Colonic mucosa (tissue), 4 donors: ENCODE measurements around the gene GKN1. TPM values are rescaled to one million over a fixed set of nuclear protein-coding genes. Genes with fewer than 3 reads are reported as not detected.

Experiments
- DNase-seq: peaks from one replicate; pipeline ENCODE4 v3.0.0-alpha.2; 2020
- H3K27ac ChIP-seq: fragments of 200-600 bp; one replicate; pipeline ENCODE4 v1.8.0; 2021
- H3K27me3 ChIP-seq: fragments of 200-600 bp; one replicate; pipeline ENCODE4 v1.8.0; 2021
- H3K36me3 ChIP-seq: fragments of 200-600 bp; one replicate; pipeline ENCODE4 v1.8.0; 2021
- H3K4me1 ChIP-seq: fragments of 200-600 bp; one replicate; pipeline ENCODE4 v1.8.0; 2021; ENCODE audit warnings: mild to moderate bottlenecking
- H3K4me3 ChIP-seq: fragments of 200-600 bp; one replicate; pipeline ENCODE4 v1.8.0; 2021
- H3K9ac ChIP-seq, 2 donors: one replicate each; pipeline ENCODE4 v1.7.0; 2013; ENCODE audit warnings: control low read depth in 2 of 2, low read depth in 2 of 2, low read length in 2 of 2
- H3K9me3 ChIP-seq: fragments of 200-600 bp; one replicate; pipeline ENCODE4 v1.8.0; 2021
- intact Hi-C: fragments of 100-400 bp; cut with DNase I; formaldehyde crosslinking; loops from one replicate; pipeline ENCODE4 v1.14.1; 2022
- total RNA-seq, 2 donors: library from RNA; stranded (reverse); fragmentation: NEBNext Ultra II Directional in 1 of 2; extraction: Animal tissue kit (Norgen Biotek cat#: 25700) in 1 of 2; gene quantifications; one replicate each; pipeline ENCODE4 v1.2.1, GENCODE V29; 2021
- TF ChIP-seq, protein P1 (sequence below): fragments of 200-600 bp; IDR thresholded peaks from one replicate; pipeline ENCODE4 v1.8.0; 2022; ENCODE audit warnings: antibody characterized with exemption, mild to moderate bottlenecking
- donor health status: healthy.
- donor health status: DM: no; HTN: no; CAD: no.
- donor health status: DM: no; HTN: no; CAD: no.

The GKN1 gene
- total RNA-seq, 2 donors from 2014 or later, result not detected

DNA sequence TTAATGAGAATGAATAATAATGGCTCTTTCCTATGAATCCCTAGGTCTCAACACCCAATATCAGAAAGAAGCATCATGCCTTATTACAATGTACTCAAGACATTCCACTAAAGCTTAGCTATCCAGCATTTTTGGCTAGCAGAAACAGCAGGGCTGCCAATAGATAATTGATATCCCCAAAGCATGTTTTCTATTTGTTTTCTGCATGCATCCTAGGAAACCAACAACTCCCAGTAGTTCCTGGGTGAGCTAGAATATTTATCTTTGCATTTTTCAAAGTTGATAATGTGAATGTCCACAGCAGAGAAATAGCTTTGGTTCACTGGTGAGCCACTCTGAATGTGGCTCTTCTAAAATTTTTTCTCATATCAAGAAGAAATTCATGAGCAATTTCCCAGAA is 32.7 kb downstream of the GKN1 start:
- Histone ChIP-seq H3K9me3 (no peaks in the 10 kb centered on the region), H3K27me3 (no peaks in the 10 kb centered on the region), H3K4me3 (no peak overlapping the region), H3K4me1 (no peaks in the 10 kb centered on the region), H3K36me3 (no peaks in the 10 kb centered on the region), H3K9ac (no peak overlapping the region), H3K27ac (no peak overlapping the region)
- TF ChIP-seq, protein P1, sequence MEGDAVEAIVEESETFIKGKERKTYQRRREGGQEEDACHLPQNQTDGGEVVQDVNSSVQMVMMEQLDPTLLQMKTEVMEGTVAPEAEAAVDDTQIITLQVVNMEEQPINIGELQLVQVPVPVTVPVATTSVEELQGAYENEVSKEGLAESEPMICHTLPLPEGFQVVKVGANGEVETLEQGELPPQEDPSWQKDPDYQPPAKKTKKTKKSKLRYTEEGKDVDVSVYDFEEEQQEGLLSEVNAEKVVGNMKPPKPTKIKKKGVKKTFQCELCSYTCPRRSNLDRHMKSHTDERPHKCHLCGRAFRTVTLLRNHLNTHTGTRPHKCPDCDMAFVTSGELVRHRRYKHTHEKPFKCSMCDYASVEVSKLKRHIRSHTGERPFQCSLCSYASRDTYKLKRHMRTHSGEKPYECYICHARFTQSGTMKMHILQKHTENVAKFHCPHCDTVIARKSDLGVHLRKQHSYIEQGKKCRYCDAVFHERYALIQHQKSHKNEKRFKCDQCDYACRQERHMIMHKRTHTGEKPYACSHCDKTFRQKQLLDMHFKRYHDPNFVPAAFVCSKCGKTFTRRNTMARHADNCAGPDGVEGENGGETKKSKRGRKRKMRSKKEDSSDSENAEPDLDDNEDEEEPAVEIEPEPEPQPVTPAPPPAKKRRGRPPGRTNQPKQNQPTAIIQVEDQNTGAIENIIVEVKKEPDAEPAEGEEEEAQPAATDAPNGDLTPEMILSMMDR, result no peak
- intact Hi-C loops, result no loop called here
- DNase-seq, result no peak

DNA sequence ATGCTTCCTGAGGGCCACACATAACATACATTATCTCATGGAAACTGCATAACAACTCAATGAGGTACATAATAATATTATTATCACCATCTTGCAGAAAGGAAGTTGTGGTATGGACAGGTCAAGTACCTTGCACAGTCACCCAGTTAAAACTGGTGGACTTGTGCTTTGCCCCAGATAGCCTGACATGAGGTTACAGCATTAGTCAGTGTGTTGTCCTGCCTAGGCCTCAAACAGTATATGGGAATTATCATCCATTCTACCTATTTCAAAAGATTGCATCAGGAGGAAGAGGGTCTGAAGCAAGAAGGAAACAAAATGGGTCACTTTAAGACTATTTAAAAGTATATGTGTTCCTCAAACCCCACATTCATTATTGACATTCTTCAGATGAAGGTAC is 33.2 kb downstream of the GKN1 start:
- intact Hi-C loops, result no loop called here
- H3K4me3 ChIP-seq, result no peak overlapping the region

DNA sequence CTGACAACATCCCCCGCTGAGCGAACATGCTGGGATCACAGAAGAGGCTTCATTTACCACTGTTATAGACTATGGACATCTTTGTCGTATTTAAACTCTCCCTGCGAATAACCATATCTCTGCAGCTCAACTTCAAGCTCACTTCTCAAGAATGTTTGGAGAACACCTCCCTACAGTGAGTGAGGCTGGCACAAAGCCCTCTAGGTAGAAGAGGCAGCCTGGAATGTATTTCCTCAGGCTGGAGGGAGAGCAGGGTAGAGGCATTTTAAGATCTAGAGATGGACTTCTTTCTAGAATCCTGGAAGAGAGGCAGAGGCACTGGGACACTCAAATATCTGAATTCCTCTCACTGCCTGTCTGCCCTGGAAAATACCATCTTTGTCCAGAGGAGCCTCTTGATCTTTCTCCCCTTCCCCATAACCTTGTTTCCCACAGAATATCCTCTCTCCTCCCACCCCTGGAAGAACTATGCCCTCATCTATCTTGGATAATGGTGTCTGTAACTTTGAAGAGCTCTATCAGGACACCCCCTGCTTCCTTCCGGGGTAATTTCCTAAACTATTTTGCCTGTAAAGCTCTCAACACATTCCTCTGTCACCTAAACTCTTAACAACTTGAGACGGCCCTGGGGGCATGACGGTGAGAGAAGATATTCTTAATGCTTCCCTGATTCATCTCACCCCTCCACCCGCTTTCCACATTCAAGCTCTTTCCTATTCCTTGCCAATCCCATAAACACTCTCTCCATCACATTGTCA is 36.2 kb downstream of the GKN1 start:
- intact Hi-C loops, result loop anchor here (5.0 kb wide), 1 partner anchor 297 kb away; no protein-coding TSS in a partner anchor
- Histone ChIP-seq H3K9ac (no peak overlapping the region), H3K9me3 (no peaks in the 10 kb centered on the region), H3K27ac (no peak overlapping the region), H3K36me3 (no peaks in the 10 kb centered on the region), H3K4me3 (no peak overlapping the region), H3K4me1 (peaks cover 4% of the 10 kb centered on the region), H3K27me3 (peaks cover 21% of the 10 kb centered on the region)
- TF ChIP-seq, protein P1, result no peak
- no peak for DNase-seq

More for the DNA sequence above, 33.2 kb downstream of the GKN1 start:
- Histone ChIP-seq H3K4me1 (no peaks in the 10 kb centered on the region), H3K27me3 (no peaks in the 10 kb centered on the region), H3K36me3 (no peaks in the 10 kb centered on the region), H3K27ac (no peak overlapping the region), H3K9ac (no peak overlapping the region), H3K9me3 (no peaks in the 10 kb centered on the region)
- no peak for DNase-seq
- TF ChIP-seq, protein P1, result no peak

DNA sequence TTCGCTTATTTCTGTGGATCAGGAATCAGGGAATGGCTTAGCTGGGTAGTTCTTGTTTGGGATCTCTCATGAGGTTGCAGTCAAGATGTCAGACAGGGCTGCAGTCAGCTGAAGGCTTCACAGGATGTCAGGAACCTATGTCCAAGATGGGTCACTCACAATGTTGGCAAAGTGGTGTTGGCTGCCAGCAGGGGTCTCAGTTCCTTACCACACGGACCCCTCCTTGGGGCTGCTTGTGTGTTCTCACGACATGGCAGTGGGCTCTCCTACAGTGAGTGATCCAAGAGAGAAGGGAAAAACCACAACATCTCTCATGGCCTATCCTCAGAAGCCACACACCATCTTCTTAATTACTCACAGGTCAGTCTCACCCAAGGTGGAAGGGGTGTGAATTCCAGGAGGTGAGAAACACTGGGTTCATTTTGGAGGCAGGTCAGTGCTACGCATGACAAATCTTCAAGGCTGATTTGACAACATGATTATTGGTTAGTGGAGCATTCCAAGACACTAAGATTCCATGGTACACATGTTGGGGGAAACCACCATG is 37.2 kb downstream of the GKN1 start:
- Histone ChIP-seq H3K4me3 (no peak overlapping the region), H3K4me1 (peaks cover 4% of the 10 kb centered on the region), H3K27me3 (peaks cover 22% of the 10 kb centered on the region), H3K27ac (no peak overlapping the region), H3K9ac (no peak overlapping the region), H3K36me3 (no peaks in the 10 kb centered on the region), H3K9me3 (no peaks in the 10 kb centered on the region)
- TF ChIP-seq, protein P1, result no peak
- no peak for DNase-seq
- intact Hi-C loops, result loop anchor here (5.0 kb wide), 1 partner anchor 296 kb away; no protein-coding TSS in a partner anchor

DNA sequence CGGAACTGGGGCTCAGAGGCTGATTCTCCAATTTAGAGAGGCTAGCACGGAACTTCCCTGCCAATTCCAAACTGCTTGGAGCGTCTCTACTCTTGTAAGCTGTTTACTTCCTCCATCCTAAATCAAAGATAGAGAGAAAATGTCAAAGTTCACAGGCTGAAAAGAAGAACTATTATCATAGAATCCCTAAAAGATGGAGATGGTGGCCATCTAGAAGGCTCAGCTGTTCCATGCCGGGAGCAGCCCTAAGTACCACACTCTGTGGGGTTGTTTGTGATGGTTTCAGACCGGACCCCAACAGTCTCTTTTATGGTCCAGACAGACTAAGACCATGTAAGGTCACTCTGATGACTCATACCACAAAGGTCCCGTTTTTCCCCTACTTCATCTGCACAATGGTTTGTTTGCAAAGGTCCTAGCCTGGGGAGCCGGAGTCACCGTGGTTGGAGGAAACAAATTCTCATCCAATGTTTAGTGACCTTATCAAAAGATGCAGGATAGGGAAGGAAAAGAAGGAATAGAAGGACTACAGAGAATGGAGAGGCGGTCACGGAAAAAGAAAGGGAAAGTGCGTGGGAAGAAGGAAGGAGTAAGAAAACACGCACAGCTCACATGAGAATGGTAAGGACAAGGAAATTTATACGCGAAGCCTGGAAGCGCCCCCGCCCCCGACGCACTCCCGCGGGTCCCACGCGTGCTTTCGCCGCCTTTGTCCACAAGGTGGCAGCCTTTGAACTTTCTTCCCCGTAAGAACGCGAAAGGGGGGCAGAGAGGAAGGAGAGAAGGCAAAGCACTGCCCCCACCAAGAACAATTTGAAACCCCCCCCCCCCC is 38.1 kb downstream of the GKN1 start:
- intact Hi-C loops, result loop anchor here (5.0 kb wide), 1 partner anchor 295 kb away; no protein-coding TSS in a partner anchor
- no peak overlapping the region for H3K27ac ChIP-seq
- peaks cover 22% of the 10 kb centered on the region for H3K27me3 ChIP-seq
- H3K4me1 ChIP-seq, result peaks cover 4% of the 10 kb centered on the region
- H3K36me3 ChIP-seq, result no peaks in the 10 kb centered on the region
- DNase-seq, result peak; percentile 72
- no peak overlapping the region for H3K9ac ChIP-seq
- TF ChIP-seq, protein P1, result peak; percentile 51
- peak overlapping the region; percentile 55 for H3K4me3 ChIP-seq
- no peaks in the 10 kb centered on the region for H3K9me3 ChIP-seq
